IPS-18c (cell line): Measurements from ENCODE around the gene LMLN.

Experiments
- H3K4me3 ChIP-seq: 2 replicates; pipeline ENCODE4 v1.7.0; 2013; ENCODE audit warnings: low read depth, mild to moderate bottlenecking, low read length, moderate library complexity; ENCODE audit not compliant: insufficient read depth
- H3K9me3 ChIP-seq: one replicate; pipeline ENCODE4 v1.6.1; 2013; ENCODE audit warnings: mild to moderate bottlenecking, low read length, moderate library complexity; ENCODE audit not compliant: control insufficient read depth, insufficient read depth

Gene LMLN

DNA sequence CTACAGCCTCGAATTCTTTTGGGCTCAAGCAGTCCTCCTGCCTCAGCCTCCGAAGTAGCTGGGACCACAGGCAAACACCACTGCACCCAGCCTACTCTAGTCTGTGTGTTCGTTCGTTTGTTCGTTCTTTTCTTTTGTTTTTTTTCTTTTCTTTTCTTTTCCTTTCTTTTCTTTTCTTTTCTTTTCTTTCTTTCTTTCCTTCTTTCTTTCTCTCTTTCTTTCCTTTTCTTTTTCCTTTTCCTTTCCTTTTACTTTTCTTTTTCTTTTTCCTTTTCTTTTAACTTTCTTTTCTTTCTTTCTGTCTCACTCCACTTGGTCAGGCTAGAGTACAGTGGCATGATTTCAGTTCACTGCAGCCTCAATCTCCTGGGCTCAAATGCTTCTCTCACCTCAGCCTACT, 36.8 kb downstream of the LMLN start:
- Histone ChIP-seq H3K4me3 (no peak overlapping the region), H3K9me3 (no peaks in the 10 kb centered on the region)

DNA sequence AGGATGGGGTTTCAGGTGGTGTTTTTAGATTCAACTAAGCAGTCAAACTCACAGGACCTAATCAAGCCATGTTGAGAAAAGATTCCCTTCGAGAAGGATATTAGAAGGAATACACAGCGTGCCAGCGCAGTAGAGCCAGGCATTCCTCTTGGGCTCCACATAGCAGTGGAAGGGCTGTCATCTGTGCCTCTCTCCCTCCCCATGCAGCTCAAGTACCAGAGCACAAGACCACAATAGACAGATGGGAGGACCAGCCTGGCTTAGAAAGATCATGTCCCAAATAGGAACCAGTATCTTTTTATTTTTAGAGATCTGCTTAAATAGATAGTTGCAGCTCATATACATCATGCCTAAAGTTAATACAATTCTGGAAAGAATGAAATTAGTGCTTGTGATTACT, 37.9 kb downstream of the LMLN start:
- H3K4me3 ChIP-seq: no peak overlapping the region
- H3K9me3 ChIP-seq: no peaks in the 10 kb centered on the region

- Histone ChIP-seq H3K4me3 (no peak overlapping the region), H3K9me3 (no peaks in the 10 kb centered on the region)
Measured at GRCh38 chr3:198017090-198017489, 57.1 kb downstream of the LMLN start.

GRCh38 chr3:198018416-198018815, 58.4 kb downstream of the LMLN start:
- Histone ChIP-seq H3K4me3 (no peak overlapping the region), H3K9me3 (no peaks in the 10 kb centered on the region)

- no peaks in the 10 kb centered on the region for H3K9me3 ChIP-seq
- H3K4me3 ChIP-seq: no peak overlapping the region
Measured at GRCh38 chr3:198019115-198019514, 59.1 kb downstream of the LMLN start.

DNA sequence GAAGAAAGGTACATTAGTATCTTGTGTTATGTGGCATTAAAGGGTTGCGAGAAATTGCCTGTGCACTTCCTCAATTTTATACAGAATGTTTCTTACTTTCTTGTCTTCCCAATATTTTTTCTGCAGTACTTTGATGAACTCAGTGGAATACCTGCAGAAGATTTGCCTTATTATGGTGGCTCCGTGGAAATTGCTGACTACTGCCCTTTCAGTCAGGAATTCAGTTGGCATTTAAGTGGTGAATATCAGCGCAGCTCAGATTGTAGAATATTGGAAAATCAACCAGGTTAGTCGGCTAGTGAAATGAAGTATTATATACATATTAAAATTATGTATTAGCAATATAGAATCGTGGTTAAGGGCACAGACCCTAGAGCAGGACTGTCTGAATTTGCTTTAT, 61.3 kb downstream of the LMLN start:
- H3K9me3 ChIP-seq: no peaks in the 10 kb centered on the region
- no peak overlapping the region for H3K4me3 ChIP-seq

DNA sequence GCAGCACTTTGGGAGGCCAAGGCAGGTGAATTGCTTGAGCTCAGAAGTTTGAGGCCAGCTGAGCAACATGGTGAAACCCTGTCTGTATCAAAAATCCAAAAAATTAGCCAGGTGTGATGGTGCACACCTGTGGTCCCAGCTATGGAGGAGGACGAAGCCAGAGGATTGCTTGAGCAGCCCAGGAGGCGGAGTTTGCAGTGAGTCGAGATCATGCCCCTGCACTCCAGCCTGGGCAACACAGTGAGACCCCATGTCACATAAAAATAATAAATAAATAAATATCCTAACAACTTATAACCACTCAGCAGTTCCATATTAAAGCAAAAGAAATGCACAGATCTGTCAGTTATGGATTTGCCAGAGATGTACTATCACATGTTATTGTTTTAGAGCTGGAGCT, 62.6 kb downstream of the LMLN start:
- no peak overlapping the region for H3K4me3 ChIP-seq

GRCh38 chr3:198025644-198026043, 65.6 kb downstream of the LMLN start:
- Histone ChIP-seq H3K4me3 (no peak overlapping the region), H3K9me3 (no peaks in the 10 kb centered on the region)

More for the DNA sequence above, 62.6 kb downstream of the LMLN start:
- H3K9me3 ChIP-seq: no peaks in the 10 kb centered on the region

DNA sequence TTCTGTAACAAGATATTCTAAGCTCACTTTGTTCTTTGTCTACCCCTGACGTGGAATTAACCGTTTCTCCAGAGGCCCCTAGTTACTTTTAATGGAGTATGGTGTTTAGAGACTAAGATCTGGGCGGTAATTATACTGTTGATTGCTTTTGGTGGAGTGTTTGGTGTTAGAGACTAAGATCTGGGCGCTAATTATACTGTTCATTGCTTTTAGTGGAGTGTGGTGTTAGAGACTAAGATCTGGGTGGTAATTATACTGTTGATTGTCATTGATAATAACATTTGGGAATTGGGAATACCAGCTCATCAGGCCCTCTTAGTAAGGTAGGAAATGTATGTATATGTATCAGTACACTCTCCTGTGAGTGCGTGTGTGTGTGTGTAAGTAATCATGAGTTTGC, 66.6 kb downstream of the LMLN start:
- Histone ChIP-seq H3K9me3 (no peaks in the 10 kb centered on the region), H3K4me3 (no peak overlapping the region)

GRCh38 chr3:198027045-198027798, 67.2 kb downstream of the LMLN start:
- Histone ChIP-seq H3K9me3 (no peaks in the 10 kb centered on the region), H3K4me3 (no peak overlapping the region)

GRCh38 chr3:198027799-198028390, 67.9 kb downstream of the LMLN start:
- Histone ChIP-seq H3K9me3 (no peaks in the 10 kb centered on the region), H3K4me3 (no peak overlapping the region)

DNA sequence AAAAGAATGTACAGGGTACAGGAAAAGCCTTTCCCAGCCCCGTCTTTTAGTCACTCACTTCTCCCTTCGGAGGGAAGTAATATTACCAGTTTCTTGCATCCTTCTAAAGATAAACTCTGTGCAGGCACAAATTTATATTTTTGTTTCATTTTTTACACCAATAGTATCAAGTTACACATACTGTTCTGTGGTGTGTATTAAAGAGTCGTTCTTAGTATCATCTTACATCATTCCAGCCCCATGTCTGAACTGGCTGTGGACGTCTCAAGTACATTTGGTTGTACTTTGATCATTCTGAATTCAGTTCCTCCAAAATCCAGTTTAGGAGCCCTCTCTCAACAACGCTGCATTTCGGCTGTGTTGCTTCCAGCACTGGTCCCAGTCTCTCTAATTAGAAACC, 68.7 kb downstream of the LMLN start:
- H3K4me3 ChIP-seq: no peak overlapping the region
- no peaks in the 10 kb centered on the region for H3K9me3 ChIP-seq

- Histone ChIP-seq H3K9me3 (no peaks in the 10 kb centered on the region), H3K4me3 (no peak overlapping the region)
Measured at GRCh38 chr3:198030125-198030524, 70.1 kb downstream of the LMLN start.

- Histone ChIP-seq H3K4me3 (no peak overlapping the region), H3K9me3 (no peaks in the 10 kb centered on the region)
Measured at GRCh38 chr3:198030726-198031125, 70.7 kb downstream of the LMLN start.

DNA sequence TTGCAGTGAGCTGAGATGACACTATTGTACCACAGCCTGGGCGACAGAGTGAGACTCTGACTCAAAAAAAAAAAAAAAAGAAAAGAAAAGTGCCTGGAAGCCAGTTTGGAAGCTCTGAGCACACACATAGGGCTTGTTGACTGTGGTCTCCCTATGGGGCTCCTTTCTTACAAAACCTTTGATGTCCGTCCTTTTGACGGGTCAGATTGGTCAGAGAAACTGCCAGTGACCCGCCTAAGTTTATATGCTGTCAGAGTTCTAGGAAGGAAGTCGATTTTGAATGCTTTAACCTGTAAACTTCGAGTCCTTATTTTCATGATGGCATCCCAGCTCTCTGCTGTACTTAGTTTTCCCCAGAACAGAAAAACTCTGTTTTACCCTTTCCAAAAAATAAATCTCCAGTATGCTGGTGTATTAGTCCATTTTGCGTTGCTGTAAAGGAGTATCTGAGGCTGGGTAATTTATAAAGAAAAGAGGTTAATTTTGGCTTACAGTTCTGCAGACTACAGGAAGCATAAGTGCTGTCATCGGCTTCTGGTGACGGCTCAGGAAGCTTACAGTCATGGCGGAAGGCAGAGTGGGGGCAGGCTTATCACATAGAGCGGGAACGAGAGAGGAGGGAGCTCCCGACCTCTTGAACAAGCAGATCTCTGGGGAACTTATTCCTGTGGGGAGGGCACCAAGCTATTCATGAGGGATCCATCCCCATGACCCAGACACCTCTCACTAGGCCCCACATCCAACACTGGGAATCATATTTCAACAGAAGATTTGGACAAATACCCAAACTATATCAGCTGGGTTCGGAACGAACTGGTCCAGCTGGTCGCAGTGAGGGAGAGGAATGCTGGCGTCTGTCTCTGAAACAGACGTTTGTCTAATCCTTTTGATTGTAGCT, 72.3 kb downstream of the LMLN start:
- no peak overlapping the region for H3K4me3 ChIP-seq
- no peaks in the 10 kb centered on the region for H3K9me3 ChIP-seq

DNA sequence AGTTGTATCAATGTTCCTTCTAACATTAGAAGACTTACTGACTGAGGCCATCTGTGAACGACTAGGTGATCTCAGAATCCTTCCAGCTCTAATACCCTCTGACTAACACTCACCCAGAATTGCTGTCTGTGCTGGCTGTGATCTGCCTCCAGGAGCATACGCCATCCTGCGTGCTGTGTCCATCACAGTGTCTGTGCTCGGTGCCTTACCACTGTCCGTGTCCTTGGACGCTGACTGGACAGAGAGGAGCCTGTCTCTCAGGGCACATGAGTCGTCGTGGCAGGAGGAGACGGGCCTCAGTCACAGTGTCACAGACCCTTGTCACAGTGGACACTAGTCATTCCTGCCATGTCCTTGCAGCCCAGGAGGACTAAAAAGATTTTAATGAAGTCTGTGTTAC, 83.1 kb downstream of the LMLN start:
- H3K4me3 ChIP-seq: no peak overlapping the region

GRCh38 chr3:198046120-198046857, 86.3 kb downstream of the LMLN start:
- Histone ChIP-seq H3K4me3 (no peak overlapping the region), H3K9me3 (peaks cover 4% of the 10 kb centered on the region)

More for the DNA sequence above, 83.1 kb downstream of the LMLN start:
- H3K9me3 ChIP-seq: no peaks in the 10 kb centered on the region
